IMR-90 (cell line): Measurements from ENCODE around the gene KLHL25. TPM values are rescaled to one million over a fixed set of nuclear protein-coding genes. Genes with fewer than 3 reads are reported as not detected.

Source experiments
- ATAC-seq: fragments of 200-7000 bp; cut with Tn5 transposase; 2 replicates; pipeline ENCODE4 v1.9.1; 2020; ENCODE audit warnings: low read depth, mild to moderate bottlenecking, moderate library complexity
- BruUV-seq: library from RNA; stranded (reverse); fragments of 400-500 nt; replicated peaks from 2 replicates; lab custom pipeline; 2021; lab: Mats Ljungman, UMichigan
- CTCF ChIA-PET: fragments of 300-600 bp; formaldehyde crosslinking; extraction: SDS; loops from one replicate; lab custom pipeline; 2021; ENCODE audit warnings: antibody characterized with exemption; lab: Yijun Ruan, JAX
- POLR2A ChIA-PET: fragments of 300-600 bp; sonication (Branson Sonifier 250); formaldehyde crosslinking; loops from one replicate; lab custom pipeline; 2022; ENCODE audit warnings: antibody characterized with exemption; ENCODE audit not compliant: unreplicated experiment; lab: Charles Lee
- DNase-seq: peaks from one replicate; pipeline ENCODE4 v3.0.0; 2013
- H2AFZ ChIP-seq: replicated peaks from 2 replicates; pipeline ENCODE3; 2013; ENCODE audit warnings: low read length, mild to moderate bottlenecking; ENCODE audit not compliant: poor library complexity
- H2AK5ac ChIP-seq: 2 replicates; pipeline ENCODE4 v1.6.1; 2013; ENCODE audit warnings: low read depth, low read length, inconsistent platforms
- H2AK9ac ChIP-seq: replicated peaks from 2 replicates; pipeline ENCODE3; 2013; ENCODE audit warnings: mild to moderate bottlenecking, low read depth, low read length, moderate library complexity; ENCODE audit not compliant: poor library complexity
- H2BK120ac ChIP-seq: 2 replicates; pipeline ENCODE4 v1.6.1; 2013; ENCODE audit warnings: low read depth, low read length, inconsistent platforms
- H2BK15ac ChIP-seq: 3 replicates; pipeline ENCODE4 v1.6.1; 2013; ENCODE audit warnings: low read depth, low read length, inconsistent platforms
- H2BK20ac ChIP-seq: 2 replicates; pipeline ENCODE4 v1.6.1; 2013; ENCODE audit warnings: low read depth, mild to moderate bottlenecking, inconsistent platforms, low read length, moderate library complexity
- H2BK5ac ChIP-seq: 2 replicates; pipeline ENCODE4 v1.6.1; 2013; ENCODE audit warnings: mild to moderate bottlenecking, low read depth, low read length, inconsistent platforms; ENCODE audit not compliant: poor library complexity, severe bottlenecking
- H3K14ac ChIP-seq: replicated peaks from 2 replicates; pipeline ENCODE4 v1.6.1; 2013; ENCODE audit warnings: low read depth, low read length, inconsistent platforms
- H3K18ac ChIP-seq: 2 replicates; pipeline ENCODE4 v1.6.1; 2013; ENCODE audit warnings: low read depth, low read length, control low read depth
- H3K23ac ChIP-seq: 2 replicates; pipeline ENCODE4 v1.6.1; 2013; ENCODE audit warnings: low read depth, low read length, inconsistent platforms
- H3K27ac ChIP-seq: 2 replicates; pipeline ENCODE4 v1.5.1; 2013; ENCODE audit warnings: mild to moderate bottlenecking, control low read depth, low read length; ENCODE audit not compliant: insufficient read depth
- H3K27me3 ChIP-seq: 2 replicates; pipeline ENCODE4 v1.6.1; 2013; ENCODE audit warnings: low read length; ENCODE audit not compliant: control insufficient read depth, insufficient read depth
- H3K36me3 ChIP-seq: 2 replicates; pipeline ENCODE4 v1.6.1; 2013; ENCODE audit warnings: low read length, mixed read lengths; ENCODE audit not compliant: control insufficient read depth, insufficient read depth
- H3K4ac ChIP-seq: 2 replicates; pipeline ENCODE4 v1.6.1; 2013; ENCODE audit warnings: low read depth, low read length, inconsistent platforms
- H3K4me1 ChIP-seq: 2 replicates; pipeline ENCODE4 v1.6.1; 2013; ENCODE audit warnings: low read length, mixed read lengths; ENCODE audit not compliant: control insufficient read depth, insufficient read depth
- H3K4me2 ChIP-seq: 2 replicates; pipeline ENCODE4 v1.6.1; 2013; ENCODE audit warnings: low read depth, mild to moderate bottlenecking, control low read depth, low read length, moderate library complexity
- H3K4me3 ChIP-seq: 2 replicates; pipeline ENCODE4 v1.5.1; 2013; ENCODE audit warnings: low read depth, mild to moderate bottlenecking, control low read depth, low read length, moderate library complexity; ENCODE audit not compliant: insufficient read depth
- H3K56ac ChIP-seq: 2 replicates; pipeline ENCODE4 v1.6.1; 2013; ENCODE audit warnings: low read length, inconsistent platforms; ENCODE audit not compliant: insufficient read depth; ENCODE audit errors: extremely low read depth
- H3K79me1 ChIP-seq, 2 experiments: 2 replicates each; pipeline ENCODE4 v1.6.1; 2013; ENCODE audit warnings: low read length in 2 of 2, inconsistent platforms in 1 of 2, low read depth in 1 of 2
- H3K9ac ChIP-seq: 2 replicates; pipeline ENCODE4 v1.6.1; 2013; ENCODE audit warnings: low read depth, low read length, control low read depth
- H3K9me1 ChIP-seq: 2 replicates; pipeline ENCODE4 v1.6.1; 2013; ENCODE audit warnings: low read length, inconsistent platforms; ENCODE audit not compliant: insufficient read depth
- H3K9me3 ChIP-seq: 2 replicates; pipeline ENCODE4 v1.6.1; 2013; ENCODE audit warnings: low read length; ENCODE audit not compliant: control insufficient read depth, insufficient read depth
- H4K20me1 ChIP-seq: 2 replicates; pipeline ENCODE4 v1.6.1; 2013; ENCODE audit warnings: low read length, inconsistent platforms; ENCODE audit not compliant: insufficient read depth
- H4K5ac ChIP-seq: 2 replicates; pipeline ENCODE4 v1.6.1; 2013; ENCODE audit warnings: mild to moderate bottlenecking, low read depth, low read length, control low read depth
- H4K8ac ChIP-seq, 2 experiments: 2 replicates each; pipeline ENCODE4 v1.6.1; 2013; ENCODE audit warnings: low read depth in 2 of 2, low read length in 2 of 2, control low read depth in 1 of 2, inconsistent platforms in 1 of 2
- H4K91ac ChIP-seq: 2 replicates; pipeline ENCODE4 v1.6.1; 2013; ENCODE audit warnings: low read depth, low read length, inconsistent platforms; ENCODE audit not compliant: insufficient read depth
- BHLHE40 ChIP-seq: fragments of 150-350 bp; IDR thresholded peaks from 2 replicates; pipeline ENCODE4 v1.6.1; 2016; ENCODE audit warnings: mild to moderate bottlenecking, low read depth, low read length
- CEBPB ChIP-seq: IDR thresholded peaks from 2 replicates; pipeline ENCODE4 v1.6.1; 2012; ENCODE audit warnings: low read depth, low read length, improper control_type of control experiment
- CHD1 ChIP-seq: IDR thresholded peaks from 2 replicates; pipeline ENCODE4 v1.6.1; 2012; ENCODE audit warnings: low read depth, low read length, improper control_type of control experiment
- ELK1 ChIP-seq: fragments of 150-350 bp; IDR thresholded peaks from 2 replicates; pipeline ENCODE4 v1.6.1; 2016; ENCODE audit warnings: low read depth, mild to moderate bottlenecking, low read length, moderate library complexity, borderline replicate concordance
- FOS ChIP-seq: fragments of 150-350 bp; IDR thresholded peaks from 2 replicates; pipeline ENCODE4 v1.6.1; 2016; ENCODE audit warnings: low read depth, low read length
- MAFK ChIP-seq: IDR thresholded peaks from 2 replicates; pipeline ENCODE4 v1.6.1; 2012; ENCODE audit warnings: low read depth, low read length, improper control_type of control experiment
- MAZ ChIP-seq: IDR thresholded peaks from 2 replicates; pipeline ENCODE4 v1.6.1; 2012; ENCODE audit warnings: low read depth, mild to moderate bottlenecking, low read length, improper control_type of control experiment, moderate library complexity, borderline replicate concordance
- MXI1 ChIP-seq: IDR thresholded peaks from 2 replicates; pipeline ENCODE4 v1.6.1; 2012; ENCODE audit warnings: low read depth, mild to moderate bottlenecking, low read length, moderate library complexity, borderline replicate concordance
- NFE2L2 ChIP-seq: fragments of 150-350 bp; IDR thresholded peaks from 2 replicates; pipeline ENCODE4 v1.6.1; 2016; ENCODE audit warnings: low read depth, mild to moderate bottlenecking, low read length
- POLR2A ChIP-seq: IDR thresholded peaks from 2 replicates; pipeline ENCODE4 v1.6.1; 2012; ENCODE audit warnings: mild to moderate bottlenecking, low read depth, low read length
- RAD21 ChIP-seq: IDR thresholded peaks from 2 replicates; pipeline ENCODE4 v1.6.1; 2012; ENCODE audit warnings: low read length, improper control_type of control experiment
- RCOR1 ChIP-seq: IDR thresholded peaks from 2 replicates; pipeline ENCODE4 v1.6.1; 2012; ENCODE audit warnings: mild to moderate bottlenecking, low read length, improper control_type of control experiment; ENCODE audit not compliant: insufficient replicate concordance
- RFX5 ChIP-seq: IDR thresholded peaks from 2 replicates; pipeline ENCODE4 v1.8.0; 2012; ENCODE audit warnings: low read depth, mild to moderate bottlenecking, low read length, moderate library complexity
- SMC3 ChIP-seq: fragments of 150-350 bp; IDR thresholded peaks from 2 replicates; pipeline ENCODE4 v1.6.1; 2016; ENCODE audit warnings: low read depth, mild to moderate bottlenecking, antibody characterized with exemption, low read length, moderate library complexity
- USF2 ChIP-seq: fragments of 150-350 bp; IDR thresholded peaks from 2 replicates; pipeline ENCODE4 v1.6.1; 2017; ENCODE audit warnings: mild to moderate bottlenecking, antibody characterized with exemption, low read length, low read depth
- WGBS, 2 experiments: methylation state at CpG; one replicate each; pipeline versions ENCODE4 v1.1.5 to v1.1.7; 2013; ENCODE audit warnings: missing lambda C conversion rate in 2 of 2; ENCODE audit not compliant: insufficient read length in 1 of 2; ENCODE audit errors: extremely low coverage in 2 of 2; 5-methylcytosine and 5-hydroxymethylcytosine counted together
- dilution Hi-C: fragments of 300-500 bp; cut with HindIII; formaldehyde crosslinking; loops from one replicate; pipeline ENCODE4 v1.14.3; 2018; ENCODE audit warnings: low sequenced_read_pairs; ENCODE audit not compliant: unreplicated experiment
- in situ Hi-C: fragments of 300-500 bp; cut with MboI; formaldehyde crosslinking; loops from 3 replicates; pipeline ENCODE4 v1.14.3; 2019; ENCODE audit warnings: low sequenced_read_pairs, inconsistent platforms, mixed read lengths
- intact Hi-C: fragments of 100-400 bp; cut with micrococcal nuclease; formaldehyde crosslinking; loops from 2 replicates; pipeline ENCODE4 v1.10.0; 2022
- polyA plus RNA-seq, 3 experiments: library from polyadenylated mRNA; depleted of rRNA; stranded (reverse); fragments of >200 nt; gene quantifications; 2 replicates each; pipeline ENCODE4 v1.2.3, GENCODE V29; 2012; ENCODE audit warnings: low replicate concordance in 1 of 3
- total RNA-seq: library from RNA; depleted of rRNA; stranded (reverse); fragments of >200 nt; gene quantifications from 2 replicates; pipeline ENCODE4 v1.2.3, GENCODE V29; 2012

KLHL25 gene
- total and polyA plus RNA-seq, 2 of the 4 experiments (the other 2 are of a cell fraction): 2.7 to 5.6 TPM

GRCh38 chr15:85757073-85757938 is 37.4 kb downstream of the KLHL25 start:
- Histone ChIP-seq H3K9me1 (no peaks in the 10 kb centered on the region), H2AK5ac (no peak overlapping the region), H3K23ac (no peak overlapping the region), H3K18ac (no peak overlapping the region), H4K91ac (no peak overlapping the region), H3K36me3 (peaks cover 7% of the 10 kb centered on the region; the same call in 1 of the 2 replicates), H3K4me3 (no peak overlapping the region), H3K79me1 (no peaks in the 10 kb centered on the region), H4K5ac (no peak overlapping the region), H3K56ac (no peak overlapping the region), H2AFZ (no peak overlapping the region), H3K4me2 (no peak overlapping the region), H2AK9ac (no peak overlapping the region), H2BK5ac (no peak overlapping the region), H3K9ac (no peak overlapping the region), H4K20me1 (peaks cover 9% of the 10 kb centered on the region; the same call in 1 of the 2 replicates), H3K4ac (no peak overlapping the region), H4K8ac (no peak overlapping the region), H2BK20ac (no peak overlapping the region), H3K14ac (no peak overlapping the region), H3K4me1 (no peaks in the 10 kb centered on the region), H3K27ac (no peak overlapping the region), H3K27me3 (no peaks in the 10 kb centered on the region), H2BK120ac (no peak overlapping the region), H2BK15ac (no peak overlapping the region), H3K9me3 (no peaks in the 10 kb centered on the region)
- ChIA-PET POLR2A (no interaction called here), CTCF (no interaction called here)
- dilution Hi-C loops: no loop called here
- BruUV-seq: no TSS peak
- TF ChIP-seq POLR2A (no peak), SMC3 (no peak), FOS (no peak), RFX5 (no peak), USF2 (no peak), BHLHE40 (no peak), MAFK (no peak), RCOR1 (no peak), MXI1 (no peak), ELK1 (no peak), MAZ (no peak), RAD21 (no peak), CEBPB (no peak), CHD1 (no peak), NFE2L2 (no peak)
- DNase-seq: no peak
- 88% methylated on average over 3 of the region's 13 CpGs; no CpG with 5 or more reads in 1 of the 2 experiments for WGBS, 2 experiments
- intact Hi-C loops: no loop called here
- ATAC-seq: no peak
- in situ Hi-C loops: no loop called here
